ENCODE measurements around the gene HSPA4L. TPM values are rescaled to one million over a fixed set of nuclear protein-coding genes. Genes with fewer than 3 reads are reported as not detected.

Gene HSPA4L
- total RNA-seq, 1 experiment from 2014 or later, result 68.9 TPM

DNA sequence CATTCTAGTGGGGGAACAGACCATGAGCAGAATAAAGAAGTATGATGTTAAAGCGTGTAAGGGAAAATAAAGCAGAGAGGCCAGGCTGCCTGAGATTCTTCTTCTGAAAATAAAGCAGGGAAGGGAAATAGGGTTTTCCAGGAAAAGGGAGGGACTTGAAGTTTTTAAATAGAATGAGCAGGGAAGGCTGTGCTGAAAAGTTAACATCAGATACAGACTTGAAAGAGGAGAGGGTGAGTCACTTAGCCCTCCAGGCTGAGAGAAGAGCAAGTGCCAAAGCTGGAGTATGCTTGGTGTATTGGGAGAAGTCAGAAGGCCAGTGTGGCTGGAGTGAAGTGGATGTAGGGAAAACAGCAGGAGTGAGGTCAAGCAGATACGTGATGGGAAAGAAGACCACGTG, 88.6 kb downstream of the HSPA4L start:
- intact Hi-C loops (cut with micrococcal nuclease), result no loop called here
- ChIA-PET CTCF (no interaction called here), POLR2A (interaction anchor here (0.6 to 1.5 kb wide), 4 partner anchors 18 to 806 kb away, joined by 3 to 4 read pairs (median 3); partner anchors contain the start of gene ABHD18)
- Mint-ChIP-seq H3K27me3 (ENCODE audit: insufficient read depth, unreplicated experiment) (no peaks in the 10 kb centered on the region), H3K4me3 (ENCODE audit: unreplicated experiment) (no peak overlapping the region), H3K27ac (ENCODE audit: low read depth, unreplicated experiment) (peak overlapping the region; percentile 24), H3K36me3 (ENCODE audit: insufficient read depth, unreplicated experiment) (peaks cover 9% of the 10 kb centered on the region), H3K4me1 (ENCODE audit: insufficient read depth, unreplicated experiment) (peaks cover 24% of the 10 kb centered on the region), H3K9me3 (ENCODE audit: unreplicated experiment) (no peaks in the 10 kb centered on the region)
- DNase-seq (ENCODE audit: unreplicated experiment), result peak; percentile 88
- BruUV-seq (replicated peaks), result no TSS peak
- TF ChIP-seq, protein P1, sequence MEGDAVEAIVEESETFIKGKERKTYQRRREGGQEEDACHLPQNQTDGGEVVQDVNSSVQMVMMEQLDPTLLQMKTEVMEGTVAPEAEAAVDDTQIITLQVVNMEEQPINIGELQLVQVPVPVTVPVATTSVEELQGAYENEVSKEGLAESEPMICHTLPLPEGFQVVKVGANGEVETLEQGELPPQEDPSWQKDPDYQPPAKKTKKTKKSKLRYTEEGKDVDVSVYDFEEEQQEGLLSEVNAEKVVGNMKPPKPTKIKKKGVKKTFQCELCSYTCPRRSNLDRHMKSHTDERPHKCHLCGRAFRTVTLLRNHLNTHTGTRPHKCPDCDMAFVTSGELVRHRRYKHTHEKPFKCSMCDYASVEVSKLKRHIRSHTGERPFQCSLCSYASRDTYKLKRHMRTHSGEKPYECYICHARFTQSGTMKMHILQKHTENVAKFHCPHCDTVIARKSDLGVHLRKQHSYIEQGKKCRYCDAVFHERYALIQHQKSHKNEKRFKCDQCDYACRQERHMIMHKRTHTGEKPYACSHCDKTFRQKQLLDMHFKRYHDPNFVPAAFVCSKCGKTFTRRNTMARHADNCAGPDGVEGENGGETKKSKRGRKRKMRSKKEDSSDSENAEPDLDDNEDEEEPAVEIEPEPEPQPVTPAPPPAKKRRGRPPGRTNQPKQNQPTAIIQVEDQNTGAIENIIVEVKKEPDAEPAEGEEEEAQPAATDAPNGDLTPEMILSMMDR (IDR thresholded peaks at IDR 0.05; ENCODE audit: unreplicated experiment), result no peak

DNA sequence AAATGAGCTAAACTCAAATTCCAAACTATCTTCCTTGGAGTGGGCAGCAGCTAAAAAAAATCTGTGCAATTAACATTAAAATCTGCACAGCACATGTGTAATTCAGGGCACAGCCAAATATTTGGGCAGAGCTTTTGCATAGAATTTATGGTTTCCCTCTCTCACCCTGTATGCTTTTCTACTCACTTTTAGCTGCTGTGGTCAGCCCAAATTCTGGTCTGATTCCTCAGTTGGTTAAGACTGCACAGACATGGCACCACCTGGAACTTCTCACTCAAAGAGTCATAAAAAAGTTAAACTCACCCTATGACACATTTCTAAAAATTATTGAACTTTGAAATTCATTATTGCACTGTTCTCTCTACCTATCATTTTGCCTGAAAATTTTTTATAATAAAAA, 93.7 kb downstream of the HSPA4L start:
- H3K27ac Mint-ChIP-seq (ENCODE audit: low read depth, unreplicated experiment), result no peak overlapping the region
- no peak overlapping the region for H3K4me3 Mint-ChIP-seq (ENCODE audit: unreplicated experiment)
- no peak for DNase-seq (ENCODE audit: unreplicated experiment)
- no peaks in the 10 kb centered on the region for H3K9me3 Mint-ChIP-seq (ENCODE audit: unreplicated experiment)
- ChIA-PET CTCF (no interaction called here), POLR2A (interaction anchor here (0.6 to 1.3 kb wide), 6 partner anchors 20 to 185 kb away, joined by 3 to 7 read pairs (median 3); partner anchors contain the start of genes HSPA4L and LARP1B)
- peaks cover 19% of the 10 kb centered on the region for H3K36me3 Mint-ChIP-seq (ENCODE audit: insufficient read depth, unreplicated experiment)
- no peaks in the 10 kb centered on the region for H3K27me3 Mint-ChIP-seq (ENCODE audit: insufficient read depth, unreplicated experiment)
- intact Hi-C loops (cut with micrococcal nuclease), result no loop called here
- TF ChIP-seq, protein P1 (IDR thresholded peaks at IDR 0.05; ENCODE audit: unreplicated experiment), result no peak
- no TSS peak for BruUV-seq (replicated peaks)
- peaks cover 24% of the 10 kb centered on the region for H3K4me1 Mint-ChIP-seq (ENCODE audit: insufficient read depth, unreplicated experiment)

DNA sequence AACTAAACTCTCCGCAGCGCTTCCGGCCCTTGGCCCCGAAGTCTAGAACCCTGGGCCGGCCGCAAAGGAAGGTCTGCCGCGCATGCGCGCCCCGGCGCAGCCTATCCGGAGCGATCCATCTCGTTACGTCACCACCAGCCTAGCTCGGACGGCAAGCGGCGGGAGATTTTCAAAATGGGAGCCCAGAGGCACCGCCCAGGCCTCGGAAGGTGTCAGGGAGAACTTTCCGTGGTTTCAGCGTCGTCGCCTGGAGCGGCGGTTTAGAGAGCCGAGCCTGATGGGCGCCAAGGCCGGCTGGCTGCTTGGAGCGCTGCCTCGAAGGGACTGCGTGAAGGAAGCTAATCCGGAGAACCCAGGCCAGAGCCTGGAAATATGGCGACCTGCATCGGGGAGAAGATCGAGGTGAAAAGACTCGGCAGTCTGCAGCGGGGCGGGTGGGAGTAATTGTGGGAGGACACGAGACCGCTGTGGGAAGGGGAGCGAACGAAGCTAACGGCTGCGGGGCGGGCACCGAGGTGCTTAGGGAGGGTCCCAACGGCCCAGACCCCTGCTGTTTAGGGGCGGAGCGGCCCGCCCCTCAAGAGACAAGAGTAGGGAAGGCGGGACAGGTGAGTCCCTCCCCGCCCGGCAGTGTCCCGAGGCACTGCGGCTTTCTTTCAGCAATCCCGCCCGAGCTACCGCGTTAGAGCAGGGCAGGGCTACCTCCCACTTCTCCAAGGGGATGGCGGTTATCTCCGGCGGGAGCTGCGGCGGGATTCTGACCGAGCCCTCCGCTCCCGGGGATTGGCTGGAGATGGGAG, 98.8 kb downstream of the HSPA4L start, which contains the start of gene PLK4:
Gene PLK4 (plus strand): TSS at position 131 of the 800 bp plus-strand sequence. CDS start 242 bp downstream, at position 373.
- Mint-ChIP-seq H3K9me3 (ENCODE audit: unreplicated experiment) (no peaks in the 10 kb centered on the region), H3K4me3 (ENCODE audit: unreplicated experiment) (peak within 1 kb of the TSS; percentile 100), H3K36me3 (ENCODE audit: insufficient read depth, unreplicated experiment) (peaks cover 13% of the 10 kb centered on the region), H3K27me3 (ENCODE audit: insufficient read depth, unreplicated experiment) (no peaks in the 10 kb centered on the region), H3K27ac (ENCODE audit: low read depth, unreplicated experiment) (peak within 1 kb of the TSS; percentile 99), H3K4me1 (ENCODE audit: insufficient read depth, unreplicated experiment) (peaks cover 18% of the 10 kb centered on the region)
- peak; percentile 96 for DNase-seq (ENCODE audit: unreplicated experiment)
- CTCF ChIA-PET, result interaction anchor here (0.7 to 2.6 kb wide), 6 partner anchors 9 to 172 kb away, joined by 3 to 13 read pairs (median 4); partner anchors contain the start of genes ABHD18 and MFSD8
- no TSS peak for BruUV-seq (replicated peaks)
- TF ChIP-seq, protein P1 (IDR thresholded peaks at IDR 0.05; ENCODE audit: unreplicated experiment), result no peak
- POLR2A ChIA-PET, result interaction anchor here (0.7 to 6.3 kb wide), 15 partner anchors 10 to 273 kb away, joined by 3 to 75 read pairs (median 5); partner anchors contain the start of genes ABHD18, HSPA4L, LARP1B and MFSD8
- intact Hi-C loops (cut with micrococcal nuclease), result loop anchor here (1.0 to 10.0 kb wide), 3 partner anchors 84 to 184 kb away; partner anchors contain the start of genes ABHD18, HSPA4L, LARP1B and MFSD8

DNA sequence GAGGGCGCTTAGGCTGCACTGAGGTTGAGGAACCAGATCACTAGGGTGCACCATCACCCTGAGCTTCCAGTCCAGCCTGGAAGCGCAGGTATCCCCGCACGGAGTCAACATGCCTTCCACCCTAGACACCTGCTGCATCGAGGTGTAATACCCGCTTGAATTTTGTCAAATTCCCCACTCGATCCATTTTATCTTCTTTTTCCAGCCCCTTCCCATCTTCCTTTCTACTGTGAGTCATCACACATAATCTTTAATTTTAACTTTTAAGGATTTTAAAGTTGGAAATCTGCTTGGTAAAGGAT, 99.4 kb downstream of the HSPA4L start:
- H3K27me3 Mint-ChIP-seq (ENCODE audit: insufficient read depth, unreplicated experiment), result no peaks in the 10 kb centered on the region
- TF ChIP-seq, protein P1 (IDR thresholded peaks at IDR 0.05; ENCODE audit: unreplicated experiment), result no peak
- no peak for DNase-seq (ENCODE audit: unreplicated experiment)
- peaks cover 14% of the 10 kb centered on the region for H3K36me3 Mint-ChIP-seq (ENCODE audit: insufficient read depth, unreplicated experiment)
- H3K4me1 Mint-ChIP-seq (ENCODE audit: insufficient read depth, unreplicated experiment), result peaks cover 13% of the 10 kb centered on the region
- POLR2A ChIA-PET, result interaction anchor here (0.7 to 6.3 kb wide), 12 partner anchors 10 to 181 kb away, joined by 3 to 75 read pairs (median 6); partner anchors contain the start of genes ABHD18, HSPA4L, LARP1B and MFSD8
- BruUV-seq (replicated peaks), result no TSS peak
- H3K9me3 Mint-ChIP-seq (ENCODE audit: unreplicated experiment), result no peaks in the 10 kb centered on the region
- H3K4me3 Mint-ChIP-seq (ENCODE audit: unreplicated experiment), result peak overlapping the region; percentile 100
- CTCF ChIA-PET, result interaction anchor here (0.9 to 2.6 kb wide), 4 partner anchors 8 to 84 kb away, joined by 3 to 13 read pairs (median 5); partner anchors contain the start of genes ABHD18 and MFSD8
- intact Hi-C loops (cut with micrococcal nuclease), result loop anchor here (1.0 to 10.0 kb wide), 3 partner anchors 84 to 183 kb away; partner anchors contain the start of genes ABHD18, HSPA4L, LARP1B and MFSD8
- H3K27ac Mint-ChIP-seq (ENCODE audit: low read depth, unreplicated experiment), result peak overlapping the region; percentile 99
